ENCODE measurements around the gene SLC16A1.

DNA sequence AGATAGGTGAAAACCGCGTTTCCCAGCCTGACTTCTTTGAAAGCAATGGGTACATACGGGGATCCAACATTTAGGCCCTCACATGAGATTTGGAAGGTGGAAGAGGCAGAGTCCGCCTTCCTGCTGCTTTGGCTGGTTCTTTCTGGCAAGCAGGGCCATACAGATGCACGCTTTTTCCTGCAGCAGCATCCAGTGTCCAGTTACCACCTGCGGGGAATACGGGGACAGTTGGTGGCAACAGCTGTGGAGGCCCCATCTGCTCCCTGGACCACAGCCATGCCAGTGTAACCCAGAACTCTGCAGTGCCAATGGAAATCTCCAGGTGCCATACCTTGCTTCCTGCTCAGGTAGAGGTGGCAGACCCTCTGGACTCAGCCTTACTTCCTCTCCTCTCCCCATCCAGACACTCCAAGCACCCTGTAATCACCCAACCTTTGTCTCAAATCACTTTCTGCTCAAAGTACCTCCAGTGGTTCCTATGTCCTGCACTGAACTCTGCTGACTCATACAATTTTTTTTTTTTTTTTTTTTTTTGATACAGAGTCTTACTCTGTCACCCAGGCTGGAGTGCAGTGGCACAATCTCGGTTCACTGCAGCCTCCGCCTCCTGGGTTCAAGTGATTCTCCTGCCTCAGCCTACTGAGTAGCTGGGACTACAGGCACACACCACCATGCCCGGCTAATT is 68.3 kb downstream of the SLC16A1 start:
- no peak for TF ChIP-seq POLR2A (IDR thresholded peaks at IDR 0.05)
- TF ChIP-seq, protein P1, sequence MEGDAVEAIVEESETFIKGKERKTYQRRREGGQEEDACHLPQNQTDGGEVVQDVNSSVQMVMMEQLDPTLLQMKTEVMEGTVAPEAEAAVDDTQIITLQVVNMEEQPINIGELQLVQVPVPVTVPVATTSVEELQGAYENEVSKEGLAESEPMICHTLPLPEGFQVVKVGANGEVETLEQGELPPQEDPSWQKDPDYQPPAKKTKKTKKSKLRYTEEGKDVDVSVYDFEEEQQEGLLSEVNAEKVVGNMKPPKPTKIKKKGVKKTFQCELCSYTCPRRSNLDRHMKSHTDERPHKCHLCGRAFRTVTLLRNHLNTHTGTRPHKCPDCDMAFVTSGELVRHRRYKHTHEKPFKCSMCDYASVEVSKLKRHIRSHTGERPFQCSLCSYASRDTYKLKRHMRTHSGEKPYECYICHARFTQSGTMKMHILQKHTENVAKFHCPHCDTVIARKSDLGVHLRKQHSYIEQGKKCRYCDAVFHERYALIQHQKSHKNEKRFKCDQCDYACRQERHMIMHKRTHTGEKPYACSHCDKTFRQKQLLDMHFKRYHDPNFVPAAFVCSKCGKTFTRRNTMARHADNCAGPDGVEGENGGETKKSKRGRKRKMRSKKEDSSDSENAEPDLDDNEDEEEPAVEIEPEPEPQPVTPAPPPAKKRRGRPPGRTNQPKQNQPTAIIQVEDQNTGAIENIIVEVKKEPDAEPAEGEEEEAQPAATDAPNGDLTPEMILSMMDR (IDR thresholded peaks at IDR 0.05): no peak
